DND-41 (cell line): ENCODE results near the gene PEX5L.

ENCODE experiments used
- ATAC-seq: fragments of 200-7000 bp; cut with Tn5 transposase; 3 replicates; pipeline ENCODE4 v1.9.1; 2021; ENCODE audit warnings: low read depth; ENCODE audit not compliant: insufficient read depth
- DNase-seq: peaks from one replicate; pipeline ENCODE4 v3.0.0-alpha.2; 2020
- H2AFZ ChIP-seq: 2 replicates; pipeline ENCODE4 v1.6.0; 2012; ENCODE audit warnings: low read depth, low read length
- H3K27ac ChIP-seq: 2 replicates; pipeline ENCODE4 v1.5.1; 2012; ENCODE audit warnings: low read length, inconsistent platforms
- H3K27me3 ChIP-seq: fragments of 200-600 bp; sonication (generic); 2 replicates; pipeline ENCODE4 v1.6.0; 2012; ENCODE audit warnings: low read length, mild to moderate bottlenecking, inconsistent platforms; ENCODE audit not compliant: insufficient read depth, poor library complexity
- H3K36me3 ChIP-seq: 2 replicates; pipeline ENCODE4 v1.5.1; 2012; ENCODE audit warnings: low read length, inconsistent platforms; ENCODE audit not compliant: insufficient read depth
- H3K4me1 ChIP-seq: 2 replicates; pipeline ENCODE4 v1.5.1; 2012; ENCODE audit warnings: mild to moderate bottlenecking, low read length; ENCODE audit not compliant: insufficient read depth
- H3K4me2 ChIP-seq: 2 replicates; pipeline ENCODE4 v1.6.0; 2012; ENCODE audit warnings: mild to moderate bottlenecking, moderate library complexity, low read length, inconsistent platforms; ENCODE audit not compliant: insufficient read depth
- H3K4me3 ChIP-seq, 2 experiments: fragments of 200-600 bp in 1 of 2; shearing (Covaris generic) in 1 of 2; 2 replicates each; pipeline ENCODE4 v1.5.1; 2012 to 2016; ENCODE audit warnings: inconsistent platforms in 2 of 2, low read length in 2 of 2, mild to moderate bottlenecking in 2 of 2, low read depth in 1 of 2, moderate library complexity in 1 of 2
- H3K79me2 ChIP-seq: 2 replicates; pipeline ENCODE4 v1.6.0; 2012; ENCODE audit warnings: low read length, inconsistent platforms; ENCODE audit not compliant: insufficient read depth
- H3K9ac ChIP-seq: 2 replicates; pipeline ENCODE4 v1.6.0; 2012; ENCODE audit warnings: low read depth, mild to moderate bottlenecking, inconsistent platforms, low read length, moderate library complexity
- H3K9me3 ChIP-seq: 2 replicates; pipeline ENCODE4 v1.5.1; 2012; ENCODE audit warnings: low read length, moderate library complexity, mild to moderate bottlenecking, inconsistent platforms; ENCODE audit not compliant: insufficient read depth, severe bottlenecking
- H4K20me1 ChIP-seq: 2 replicates; pipeline ENCODE4 v1.6.0; 2012; ENCODE audit warnings: low read length; ENCODE audit not compliant: insufficient read depth
- EZH2 ChIP-seq: IDR thresholded peaks from 3 replicates; pipeline ENCODE4 v1.6.1; 2012; ENCODE audit warnings: borderline replicate concordance, low read depth, mild to moderate bottlenecking, moderate library complexity, low read length, inconsistent platforms; ENCODE audit not compliant: severe bottlenecking
- TF ChIP-seq, protein P1 (sequence below): IDR thresholded peaks from 2 replicates; pipeline ENCODE4 v1.5.1; 2012; ENCODE audit warnings: borderline replicate concordance, low read length, moderate library complexity, mild to moderate bottlenecking; ENCODE audit not compliant: poor library complexity, severe bottlenecking; ENCODE audit errors: extremely low read depth

The PEX5L gene

DNA sequence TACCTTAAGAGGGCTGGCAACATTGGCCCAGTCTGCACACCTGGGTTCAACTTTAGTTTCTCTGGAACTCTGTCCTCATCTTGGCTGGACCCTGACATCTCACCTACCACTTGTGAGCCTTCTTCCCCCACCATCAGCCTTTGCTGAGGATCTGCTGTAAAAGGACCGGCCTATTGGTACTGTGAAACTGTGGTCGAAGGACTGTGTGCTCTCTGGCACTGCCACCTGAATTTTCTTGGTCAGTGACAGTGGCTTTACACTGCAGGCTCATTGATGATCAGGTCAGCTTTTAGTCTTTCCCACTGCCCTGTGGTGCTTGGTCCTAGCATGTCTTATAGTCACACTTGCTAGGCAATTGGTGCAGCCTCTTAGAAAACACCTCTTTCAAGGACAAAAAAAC lies 86.9 kb downstream of the PEX5L start:
- Histone ChIP-seq H3K4me2 (no peak overlapping the region), H3K4me1 (peaks cover 36% of the 10 kb centered on the region), H3K27me3 (no peaks in the 10 kb centered on the region), H4K20me1 (no peaks in the 10 kb centered on the region), H3K9me3 (no peaks in the 10 kb centered on the region), H3K4me3 (no peak overlapping the region), H3K36me3 (peaks cover 14% of the 10 kb centered on the region), H2AFZ (no peak overlapping the region), H3K27ac (peak overlapping the region; percentile 53), H3K9ac (no peak overlapping the region), H3K79me2 (peaks cover 67% of the 10 kb centered on the region)
- no peak for ATAC-seq
- DNase-seq: no peak
- TF ChIP-seq EZH2: no peak
- TF ChIP-seq, protein P1, sequence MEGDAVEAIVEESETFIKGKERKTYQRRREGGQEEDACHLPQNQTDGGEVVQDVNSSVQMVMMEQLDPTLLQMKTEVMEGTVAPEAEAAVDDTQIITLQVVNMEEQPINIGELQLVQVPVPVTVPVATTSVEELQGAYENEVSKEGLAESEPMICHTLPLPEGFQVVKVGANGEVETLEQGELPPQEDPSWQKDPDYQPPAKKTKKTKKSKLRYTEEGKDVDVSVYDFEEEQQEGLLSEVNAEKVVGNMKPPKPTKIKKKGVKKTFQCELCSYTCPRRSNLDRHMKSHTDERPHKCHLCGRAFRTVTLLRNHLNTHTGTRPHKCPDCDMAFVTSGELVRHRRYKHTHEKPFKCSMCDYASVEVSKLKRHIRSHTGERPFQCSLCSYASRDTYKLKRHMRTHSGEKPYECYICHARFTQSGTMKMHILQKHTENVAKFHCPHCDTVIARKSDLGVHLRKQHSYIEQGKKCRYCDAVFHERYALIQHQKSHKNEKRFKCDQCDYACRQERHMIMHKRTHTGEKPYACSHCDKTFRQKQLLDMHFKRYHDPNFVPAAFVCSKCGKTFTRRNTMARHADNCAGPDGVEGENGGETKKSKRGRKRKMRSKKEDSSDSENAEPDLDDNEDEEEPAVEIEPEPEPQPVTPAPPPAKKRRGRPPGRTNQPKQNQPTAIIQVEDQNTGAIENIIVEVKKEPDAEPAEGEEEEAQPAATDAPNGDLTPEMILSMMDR: no peak

DNA sequence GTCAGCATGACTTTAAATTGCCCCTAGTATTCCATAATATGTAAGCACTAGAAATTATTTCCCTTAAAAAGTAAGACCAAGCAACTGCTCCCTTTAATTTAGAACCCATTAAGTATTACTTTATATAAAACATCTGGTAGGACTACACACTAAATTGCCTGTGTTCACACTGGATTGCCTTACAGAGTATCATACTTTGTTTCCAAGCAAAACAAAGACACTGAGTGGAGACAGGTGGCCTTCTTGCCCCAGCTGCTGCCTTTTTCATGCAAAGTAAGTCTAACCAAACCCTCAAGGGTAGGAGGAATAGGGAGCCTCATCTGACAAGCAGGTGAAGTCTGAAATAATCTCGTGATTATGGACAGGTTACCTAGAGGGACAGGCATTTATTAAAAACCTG lies 87.3 kb downstream of the PEX5L start:
- TF ChIP-seq EZH2: no peak
- TF ChIP-seq, protein P1: no peak
- H3K4me1 ChIP-seq: peaks cover 31% of the 10 kb centered on the region
- no peak for DNase-seq
- H3K4me2 ChIP-seq: no peak overlapping the region
- peaks cover 70% of the 10 kb centered on the region for H3K79me2 ChIP-seq
- peak; percentile 39; the same call in 2 of the 3 replicates for ATAC-seq
- no peak overlapping the region for H2AFZ ChIP-seq
- no peak overlapping the region; the same call in 1 of the 2 replicates for H3K9ac ChIP-seq
- no peak overlapping the region for H3K4me3 ChIP-seq
- no peaks in the 10 kb centered on the region for H3K27me3 ChIP-seq
- peak overlapping the region; percentile 53 for H3K27ac ChIP-seq
- no peaks in the 10 kb centered on the region for H3K9me3 ChIP-seq
- no peaks in the 10 kb centered on the region for H4K20me1 ChIP-seq
- H3K36me3 ChIP-seq: peaks cover 14% of the 10 kb centered on the region

DNA sequence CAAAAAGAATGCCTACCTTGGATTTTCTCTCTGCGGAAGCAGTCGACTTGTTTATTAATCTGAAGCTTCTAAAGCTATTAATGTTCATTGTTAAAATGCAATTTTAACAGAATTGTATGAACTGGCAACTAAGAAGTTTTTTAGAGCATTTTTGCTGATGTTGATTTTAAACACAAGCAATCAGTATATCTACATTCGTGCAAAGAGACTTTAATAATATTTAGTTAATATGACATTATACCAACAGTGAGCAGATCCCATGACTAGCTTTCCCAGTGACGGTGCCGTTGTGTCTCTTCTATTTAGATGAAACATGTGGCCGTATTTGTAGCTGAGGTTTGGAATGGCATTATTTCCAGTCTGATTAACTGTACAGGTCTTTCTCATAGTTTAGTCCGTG lies 88.0 kb downstream of the PEX5L start:
- Histone ChIP-seq H3K27ac (no peak overlapping the region), H3K4me3 (no peak overlapping the region), H3K36me3 (peaks cover 14% of the 10 kb centered on the region), H3K9me3 (no peaks in the 10 kb centered on the region), H2AFZ (no peak overlapping the region), H3K27me3 (no peaks in the 10 kb centered on the region), H4K20me1 (no peaks in the 10 kb centered on the region), H3K4me1 (peaks cover 25% of the 10 kb centered on the region), H3K79me2 (peaks cover 68% of the 10 kb centered on the region), H3K9ac (no peak overlapping the region), H3K4me2 (no peak overlapping the region)
- no peak for DNase-seq
- TF ChIP-seq, protein P1: no peak
- TF ChIP-seq EZH2: no peak
- no peak for ATAC-seq

DNA sequence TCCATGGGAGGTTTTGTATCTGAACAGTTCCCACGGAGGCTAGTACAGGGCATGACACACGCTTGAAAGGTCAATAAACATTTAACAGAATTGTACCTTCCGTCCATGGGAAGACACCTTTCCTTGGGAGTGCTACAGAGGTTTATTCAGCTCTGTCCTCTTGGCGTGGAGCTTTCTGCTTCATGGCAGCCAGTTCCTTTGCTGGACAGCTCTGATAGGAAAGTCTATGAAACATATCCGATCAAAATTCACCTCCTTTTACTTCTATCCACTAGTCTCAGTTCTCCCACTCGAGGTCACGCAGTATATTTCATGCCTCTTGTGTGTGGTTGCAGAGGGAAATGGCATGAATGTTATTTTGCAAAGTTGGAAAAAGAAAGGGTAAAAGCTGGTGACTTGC lies 91.2 kb downstream of the PEX5L start:
- H3K9me3 ChIP-seq: no peaks in the 10 kb centered on the region
- no peak overlapping the region for H3K4me3 ChIP-seq
- peaks cover 62% of the 10 kb centered on the region for H3K79me2 ChIP-seq
- H4K20me1 ChIP-seq: no peaks in the 10 kb centered on the region
- peak overlapping the region; percentile 19 for H3K27ac ChIP-seq
- no peak overlapping the region for H2AFZ ChIP-seq
- H3K4me1 ChIP-seq: peaks cover 10% of the 10 kb centered on the region
- no peak for ATAC-seq
- H3K4me2 ChIP-seq: no peak overlapping the region
- DNase-seq: no peak
- peaks cover 39% of the 10 kb centered on the region; the same call in 1 of the 2 replicates for H3K36me3 ChIP-seq
- H3K27me3 ChIP-seq: no peaks in the 10 kb centered on the region
- TF ChIP-seq, protein P1: no peak
- no peak for TF ChIP-seq EZH2
- H3K9ac ChIP-seq: no peak overlapping the region
